ENCODE data around the gene GORAB. TPM values are rescaled to one million over a fixed set of nuclear protein-coding genes. Genes with fewer than 3 reads are reported as not detected.
A peak's percentile ranks its signal among the peaks of the same experiment; 100 is the strongest.

The GORAB gene
- total and polyA plus RNA-seq, 2 experiments from 2014 or later, result 14.7 to 16.4 TPM

DNA sequence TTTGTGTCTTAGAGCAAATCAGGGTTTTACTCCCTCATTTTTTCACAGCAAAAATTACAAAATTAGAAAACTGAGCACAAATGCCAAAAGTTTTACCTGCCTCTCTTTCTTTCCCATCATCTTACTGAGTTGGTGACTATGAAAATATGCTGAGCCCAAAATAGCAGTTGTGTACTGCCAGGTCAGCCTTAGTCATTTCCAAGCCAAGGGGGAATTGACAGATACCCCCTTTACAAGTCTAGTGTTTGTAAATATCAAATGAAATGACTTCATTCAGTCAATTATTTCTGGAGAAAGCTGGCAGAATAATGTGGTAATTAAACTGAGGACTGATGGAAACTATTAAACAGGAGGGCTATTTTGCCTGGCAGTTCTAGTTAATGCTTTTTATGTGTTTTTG lies 11.4 kb upstream of the GORAB start:
- Histone ChIP-seq H3K9me3 (ENCODE audit: low read depth) (no peaks in the 10 kb centered on the region), H3K4me1 (ENCODE audit: insufficient read depth) (peaks cover 29% of the 10 kb centered on the region), H4K20me1 (ENCODE audit: insufficient read depth) (no peaks in the 10 kb centered on the region), H3K4me3 (no peak overlapping the region), H3K27me3 (replicated peaks; ENCODE audit: insufficient read depth) (no peaks in the 10 kb centered on the region), H3K36me3 (ENCODE audit: low read depth) (no peaks in the 10 kb centered on the region), H2AFZ (no peak overlapping the region), H3K27ac (peak overlapping the region; percentile 26), H3K4me2 (ENCODE audit: unreplicated experiment) (peak overlapping the region; percentile 20), H3K9ac (no peak overlapping the region), H3K9me2 (ENCODE audit: insufficient read depth) (no peaks in the 10 kb centered on the region), H3F3A (ENCODE audit: insufficient read depth) (peaks cover 9% of the 10 kb centered on the region; the same call in 1 of the 2 replicates), H3K79me2 (ENCODE audit: insufficient read depth) (no peaks in the 10 kb centered on the region)
- no peak for TF ChIP-seq EZH2phosphoT487 (IDR thresholded peaks at IDR 0.05; ENCODE audit: insufficient read depth, low read depth)
- TF ChIP-seq EZH2 (IDR thresholded peaks at IDR 0.05; ENCODE audit: insufficient read depth, poor library complexity, severe bottlenecking), result no peak
- in situ Hi-C loops (cut with MboI), result no loop called here
- peak; percentile 62 for DNase-seq

DNA sequence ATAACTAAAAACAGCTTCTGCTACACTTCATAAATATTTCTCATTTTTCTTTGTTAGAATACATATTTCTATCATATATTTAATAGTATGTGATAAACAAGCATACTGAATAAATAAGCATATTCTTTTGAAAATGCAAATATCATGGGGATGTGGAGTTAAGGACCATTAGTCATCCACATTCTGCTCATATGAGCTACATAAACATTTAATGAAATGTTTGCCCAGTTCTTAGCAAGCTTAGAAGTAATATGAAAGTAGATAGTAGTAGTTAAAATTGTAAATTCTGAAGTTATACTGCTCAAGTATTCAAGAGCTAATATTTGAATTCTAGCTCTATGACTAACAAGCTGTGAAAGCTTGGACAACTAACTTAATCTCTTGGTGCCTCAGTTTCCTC lies 10.1 kb upstream of the GORAB start:
- no peak overlapping the region for H3K4me2 ChIP-seq (ENCODE audit: unreplicated experiment)
- no peak for TF ChIP-seq EZH2phosphoT487 (IDR thresholded peaks at IDR 0.05; ENCODE audit: insufficient read depth, low read depth)
- no peak for TF ChIP-seq EZH2 (IDR thresholded peaks at IDR 0.05; ENCODE audit: insufficient read depth, poor library complexity, severe bottlenecking)
- H3K4me1 ChIP-seq (ENCODE audit: insufficient read depth), result peaks cover 29% of the 10 kb centered on the region
- H3K9ac ChIP-seq, result no peak overlapping the region
- no peak overlapping the region for H2AFZ ChIP-seq
- no peaks in the 10 kb centered on the region for H4K20me1 ChIP-seq (ENCODE audit: insufficient read depth)
- no peak overlapping the region for H3K4me3 ChIP-seq
- no peaks in the 10 kb centered on the region for H3K79me2 ChIP-seq (ENCODE audit: insufficient read depth)
- no peaks in the 10 kb centered on the region for H3K27me3 ChIP-seq (replicated peaks; ENCODE audit: insufficient read depth)
- H3K36me3 ChIP-seq (ENCODE audit: low read depth), result no peaks in the 10 kb centered on the region
- DNase-seq, result peak; percentile 47
- no peaks in the 10 kb centered on the region for H3K9me2 ChIP-seq (ENCODE audit: insufficient read depth)
- H3K27ac ChIP-seq, result no peak overlapping the region
- no peaks in the 10 kb centered on the region for H3K9me3 ChIP-seq (ENCODE audit: low read depth)
- in situ Hi-C loops (cut with MboI), result no loop called here
- peaks cover 9% of the 10 kb centered on the region; the same call in 1 of the 2 replicates for H3F3A ChIP-seq (ENCODE audit: insufficient read depth)

DNA sequence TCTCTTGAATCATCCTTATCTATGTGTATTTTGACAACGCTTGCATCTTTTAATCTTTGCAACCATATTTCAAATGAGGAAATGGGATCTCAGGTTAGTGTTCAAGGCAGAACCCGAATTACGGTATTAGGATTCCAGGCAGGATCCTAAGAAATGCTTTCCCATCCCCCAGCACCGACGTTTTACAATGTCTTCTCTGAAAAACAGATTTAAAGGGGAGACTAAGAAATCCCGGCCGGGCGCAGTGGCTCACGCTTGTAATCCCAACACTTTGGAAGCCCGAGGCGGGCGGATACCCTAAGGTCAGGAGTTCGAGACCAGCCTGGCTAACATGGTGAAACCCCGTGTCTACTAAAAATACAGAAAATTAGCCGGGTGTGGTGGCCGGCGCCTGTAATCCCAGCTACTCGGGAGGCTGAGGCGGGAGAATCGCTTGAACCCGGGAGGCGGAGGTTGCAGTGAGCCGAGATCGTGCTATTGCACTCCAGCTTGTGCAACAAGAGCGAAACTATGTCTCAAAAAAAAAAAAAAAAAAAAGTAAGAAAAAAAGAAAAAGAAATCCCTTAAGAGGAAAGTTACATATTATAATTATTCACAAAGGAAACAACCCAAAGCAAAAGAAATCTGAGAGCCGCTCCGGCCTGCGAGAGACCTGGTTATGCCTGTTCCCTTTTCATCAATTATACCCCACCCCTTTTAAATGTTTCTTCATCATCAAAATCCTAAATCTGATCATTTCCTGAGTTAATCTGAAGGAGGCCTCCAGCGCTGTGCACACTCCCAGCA lies 801 bp upstream of the GORAB start:
- Histone ChIP-seq H3K4me2 (ENCODE audit: unreplicated experiment) (peak overlapping the region; percentile 92), H3K9ac (peak overlapping the region; percentile 99), H3K9me2 (ENCODE audit: insufficient read depth) (no peaks in the 10 kb centered on the region), H3K4me1 (ENCODE audit: insufficient read depth) (peaks cover 13% of the 10 kb centered on the region), H2AFZ (peak overlapping the region; percentile 89), H3K9me3 (ENCODE audit: low read depth) (no peaks in the 10 kb centered on the region), H3F3A (ENCODE audit: insufficient read depth) (peaks cover 34% of the 10 kb centered on the region), H3K27ac (peak overlapping the region; percentile 100), H3K79me2 (ENCODE audit: insufficient read depth) (peaks cover 37% of the 10 kb centered on the region), H3K4me3 (peak overlapping the region; percentile 96), H3K36me3 (ENCODE audit: low read depth) (peaks cover under 1% of the 10 kb centered on the region; the same call in 1 of the 2 replicates), H4K20me1 (ENCODE audit: insufficient read depth) (no peaks in the 10 kb centered on the region), H3K27me3 (replicated peaks; ENCODE audit: insufficient read depth) (no peaks in the 10 kb centered on the region)
- no peak for TF ChIP-seq EZH2 (IDR thresholded peaks at IDR 0.05; ENCODE audit: insufficient read depth, poor library complexity, severe bottlenecking)
- no peak for TF ChIP-seq EZH2phosphoT487 (IDR thresholded peaks at IDR 0.05; ENCODE audit: insufficient read depth, low read depth)
- peak; percentile 56 for DNase-seq
- WGBS, 2 experiments (ENCODE audit: low coverage in 1 of 2, low lambda C conversion rate in 2 of 2, missing lambda C conversion rate in 2 of 2), result 6 to 10% methylated on average over 28 to 29 of the region's 29 CpGs
- in situ Hi-C loops (cut with MboI), result loop anchor here (10.0 to 25.0 kb wide), 2 partner anchors 134 to 519 kb away; partner anchors contain the start of gene PRRX1

DNA sequence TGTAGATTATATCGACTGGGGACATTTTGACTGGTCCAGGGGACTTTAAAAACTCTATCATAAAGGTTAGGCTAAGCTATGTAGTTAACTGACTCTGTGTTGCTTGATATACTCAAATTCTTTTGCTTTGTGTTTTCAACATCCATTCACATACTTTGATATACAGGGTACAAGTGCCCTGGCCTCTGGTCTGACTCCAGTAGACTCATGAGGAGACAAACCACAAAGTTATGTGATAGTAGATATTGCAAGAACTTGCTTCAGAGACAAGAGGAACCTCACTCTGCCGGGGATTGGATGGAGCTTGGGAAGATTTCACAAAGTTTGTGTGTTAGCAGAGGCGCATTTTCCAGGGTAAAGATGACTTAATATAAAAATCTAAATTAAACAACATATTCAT lies 1.3 kb downstream of the GORAB start:
- H3K27me3 ChIP-seq (replicated peaks; ENCODE audit: insufficient read depth), result no peaks in the 10 kb centered on the region
- H3K4me3 ChIP-seq, result peak overlapping the region; percentile 96
- 18 to 21% methylated on average over 3 of the region's 3 CpGs for WGBS, 2 experiments (ENCODE audit: low coverage in 1 of 2, low lambda C conversion rate in 2 of 2, missing lambda C conversion rate in 2 of 2)
- peak; percentile 83 for DNase-seq
- peak overlapping the region; percentile 99 for H3K9ac ChIP-seq
- in situ Hi-C loops (cut with MboI), result loop anchor here (10.0 to 25.0 kb wide), 2 partner anchors 132 to 521 kb away; partner anchors contain the start of gene PRRX1
- peaks cover 5% of the 10 kb centered on the region; the same call in 1 of the 2 replicates for H3K36me3 ChIP-seq (ENCODE audit: low read depth)
- peaks cover 58% of the 10 kb centered on the region for H3K79me2 ChIP-seq (ENCODE audit: insufficient read depth)
- peak overlapping the region; percentile 92 for H3K4me2 ChIP-seq (ENCODE audit: unreplicated experiment)
- no peaks in the 10 kb centered on the region for H3K9me2 ChIP-seq (ENCODE audit: insufficient read depth)
- no peak overlapping the region for H2AFZ ChIP-seq
- no peak for TF ChIP-seq EZH2phosphoT487 (IDR thresholded peaks at IDR 0.05; ENCODE audit: insufficient read depth, low read depth)
- TF ChIP-seq EZH2 (IDR thresholded peaks at IDR 0.05; ENCODE audit: insufficient read depth, poor library complexity, severe bottlenecking), result no peak
- H3K9me3 ChIP-seq (ENCODE audit: low read depth), result no peaks in the 10 kb centered on the region
- peak overlapping the region; percentile 100 for H3K27ac ChIP-seq
- H3K4me1 ChIP-seq (ENCODE audit: insufficient read depth), result peaks cover 32% of the 10 kb centered on the region
- peaks cover 38% of the 10 kb centered on the region for H3F3A ChIP-seq (ENCODE audit: insufficient read depth)
- H4K20me1 ChIP-seq (ENCODE audit: insufficient read depth), result no peaks in the 10 kb centered on the region

All from GM23248 (cell line).